GM12878 (cell line): Measurements from ENCODE around the gene ZNF407. TPM values are rescaled to one million over a fixed set of nuclear protein-coding genes. Genes with fewer than 3 reads are reported as not detected.

Experiments used
- ATAC-seq: fragments of 200-7000 bp; cut with Tn5 transposase; 3 replicates; pipeline ENCODE4 v1.9.1; 2020; ENCODE audit warnings: mild to moderate bottlenecking, moderate library complexity
- BruUV-seq: library from RNA; stranded (reverse); fragments of 400-500 nt; replicated peaks from 2 replicates; lab custom pipeline; 2021; lab: Mats Ljungman, UMichigan
- CTCF ChIA-PET: fragments of 300-600 bp; sonication (Branson Sonifier 250); formaldehyde crosslinking; extraction: SDS; loops from one replicate; lab custom pipeline; 2021; ENCODE audit warnings: inconsistent platforms; lab: Yijun Ruan, JAX
- POLR2A ChIA-PET: fragments of 350-600 bp; formaldehyde crosslinking; extraction: SDS; loops from one replicate; lab custom pipeline; 2021; ENCODE audit warnings: inconsistent platforms; lab: Charles Lee
- RAD21 ChIA-PET: fragments of 300-600 bp; sonication (Branson Sonifier 250); formaldehyde crosslinking; loops from one replicate; lab custom pipeline; 2023; ENCODE audit warnings: antibody characterized with exemption; ENCODE audit not compliant: unreplicated experiment; lab: Charles Lee
- SMC1A ChIA-PET: fragments of 300-600 bp; sonication (Branson Sonifier 250); formaldehyde crosslinking; loops from one replicate; lab custom pipeline; 2023; ENCODE audit not compliant: unreplicated experiment, uncharacterized antibody; lab: Charles Lee
- DNase-seq: peaks from one replicate; pipeline ENCODE4 v3.0.0-alpha.2; 2011; ENCODE audit warnings: low read depth, low spot score
- FAIRE-seq: peaks from 3 replicates; lab custom pipeline; 2011; peaks lifted over from hg19 to GRCh38; lab: Jason Lieb, UNC
- H2AFZ ChIP-seq: 2 replicates; pipeline ENCODE4 v1.6.0; 2011; ENCODE audit warnings: low read depth, low read length, control low read depth; ENCODE audit not compliant: control insufficient read depth
- H3K27ac ChIP-seq: 2 replicates; pipeline ENCODE4 v1.5.1; 2011; ENCODE audit warnings: control low read depth; ENCODE audit not compliant: control insufficient read depth, insufficient read depth
- H3K27me3 ChIP-seq, 2 experiments: replicated peaks in 1 of 2; 2 replicates each; pipeline versions ENCODE4 v1.6.0 to v1.6.1; 2011; ENCODE audit warnings: low read length in 1 of 2; ENCODE audit not compliant: control insufficient read depth in 2 of 2, insufficient read depth in 2 of 2
- H3K36me3 ChIP-seq, 2 experiments: 2 replicates each; pipeline ENCODE4 v1.5.1; 2011; ENCODE audit warnings: low read length in 1 of 2; ENCODE audit not compliant: control insufficient read depth in 2 of 2, insufficient read depth in 2 of 2
- H3K4me1 ChIP-seq: 2 replicates; pipeline ENCODE4 v1.6.1; 2011; ENCODE audit warnings: mild to moderate bottlenecking, low read length, moderate library complexity, mixed read lengths; ENCODE audit not compliant: control insufficient read depth, insufficient read depth
- H3K4me2 ChIP-seq: 2 replicates; pipeline ENCODE4 v1.6.0; 2011; ENCODE audit warnings: control low read depth; ENCODE audit not compliant: control insufficient read depth, insufficient read depth
- H3K4me3 ChIP-seq: fragments of 200-600 bp; sonication (generic); 2 replicates; pipeline ENCODE4 v1.5.1; 2016
- H3K79me2 ChIP-seq: 2 replicates; pipeline ENCODE4 v1.6.0; 2011; ENCODE audit warnings: low read length; ENCODE audit not compliant: control insufficient read depth, insufficient read depth
- H3K9ac ChIP-seq: 2 replicates; pipeline ENCODE4 v1.8.0; 2011; ENCODE audit warnings: low read length, control low read depth, mixed read lengths; ENCODE audit not compliant: control insufficient read depth, insufficient read depth
- H3K9me3 ChIP-seq: replicated peaks from 3 replicates; pipeline ENCODE4 v1.5.1; 2011; ENCODE audit warnings: mild to moderate bottlenecking, low read length; ENCODE audit not compliant: control insufficient read depth, insufficient read depth
- H4K20me1 ChIP-seq: 2 replicates; pipeline ENCODE4 v1.6.0; 2011; ENCODE audit not compliant: control insufficient read depth, insufficient read depth
- CBFB ChIP-seq: IDR thresholded peaks from 2 replicates; pipeline ENCODE4 v1.6.1; 2016; ENCODE audit warnings: antibody characterized with exemption, low read depth
- EED ChIP-seq: sonication (generic); IDR thresholded peaks from 2 replicates; pipeline ENCODE4 v1.6.1; 2016; ENCODE audit warnings: antibody characterized with exemption, low read depth
- HDAC2 ChIP-seq: fragments of 200-600 bp; sonication (generic); IDR thresholded peaks from 2 replicates; pipeline ENCODE4 v1.6.1; 2017
- JUND ChIP-seq: IDR thresholded peaks from 2 replicates; pipeline ENCODE4 v1.6.1; 2012; ENCODE audit warnings: low read depth, mild to moderate bottlenecking, low read length, improper control_type of control experiment, moderate library complexity
- MYB ChIP-seq: fragments of 150-350 bp; IDR thresholded peaks from 2 replicates; pipeline ENCODE4 v1.6.1; 2014; ENCODE audit warnings: mild to moderate bottlenecking, low read depth, low read length, borderline replicate concordance
- PBX3 ChIP-seq: IDR thresholded peaks from 2 replicates; pipeline ENCODE4 v1.6.1; 2011; ENCODE audit warnings: mild to moderate bottlenecking, low read depth, low read length, moderate library complexity; ENCODE audit not compliant: insufficient replicate concordance
- POLR2AphosphoS5 ChIP-seq: IDR thresholded peaks from 2 replicates; pipeline ENCODE4 v1.6.1; 2011; ENCODE audit warnings: mild to moderate bottlenecking, low read length, inconsistent platforms
- RAD51 ChIP-seq: fragments of 450-650 bp; IDR thresholded peaks from 2 replicates; pipeline ENCODE4 v1.6.1; 2016; ENCODE audit warnings: moderate library complexity, mild to moderate bottlenecking, inconsistent platforms
- SP1 ChIP-seq: IDR thresholded peaks from one replicate; pipeline ENCODE4 v1.6.1; 2011; ENCODE audit warnings: low read depth, low read length
- SUPT20H ChIP-seq: IDR thresholded peaks from 2 replicates; pipeline ENCODE4 v1.6.1; 2011; ENCODE audit warnings: low read depth, mild to moderate bottlenecking, low read length, moderate library complexity, borderline replicate concordance; ENCODE audit not compliant: control insufficient read depth
- ZBTB33 ChIP-seq: fragments of 450-650 bp; IDR thresholded peaks from 2 replicates; pipeline ENCODE4 v1.6.1; 2017; ENCODE audit warnings: mild to moderate bottlenecking
- WGBS: methylation state at CpG from one replicate; pipeline ENCODE4 v1.1.6; 2016; ENCODE audit warnings: low lambda C conversion rate; ENCODE audit not compliant: insufficient replicate concordance, insufficient coverage; ENCODE audit errors: missing lambda C conversion rate; 5-methylcytosine and 5-hydroxymethylcytosine counted together
- in situ Hi-C: fragments of 300-500 bp; cut with MboI; formaldehyde crosslinking; loops from 9 replicates; pipeline ENCODE4 v1.14.3; 2018; ENCODE audit warnings: mixed read lengths
- intact Hi-C: fragments of 100-400 bp; cut with micrococcal nuclease; formaldehyde crosslinking; loops from one replicate; pipeline ENCODE4 v1.14.2; 2022; ENCODE audit not compliant: unreplicated experiment
- polyA plus RNA-seq, 11 experiments: library from polyadenylated mRNA; depleted of rRNA in 4 of 11; unstranded in 6 of 11; stranded (reverse) in 5 of 11; fragments of >200 nt; fragmentation: Nextera tagmentation in 4 of 11; fragmentation: Illumina TruSeq in 1 of 11; extraction: Ambion mirVana in 4 of 11; extraction: Trizol in 1 of 11; gene quantifications; 1 replicate in 1 of 11; 2 replicates in 10 of 11; pipeline versions ENCODE4 v1.2.1 to v1.2.3, GENCODE V29; 2011 to 2016; ENCODE audit warnings: inconsistent platforms in 2 of 11, missing spikeins in 2 of 11, low read depth in 1 of 11
- total RNA-seq, 4 experiments: library from RNA; depleted of rRNA in 3 of 4; stranded (reverse); fragments of >200 nt in 3 of 4; fragmentation: Illumina TruSeq in 1 of 4; extraction: Trizol in 1 of 4; gene quantifications; 2 replicates each; pipeline versions ENCODE4 v1.2.1 to v1.2.3, GENCODE V29; 2013 to 2021
- TF ChIP-seq, protein P1 (sequence below): fragments of 450-650 bp; IDR thresholded peaks from 2 replicates; pipeline ENCODE4 v1.6.1; 2017; ENCODE audit warnings: low read depth, mild to moderate bottlenecking, moderate library complexity
- TF ChIP-seq, protein P2 (sequence below): IDR thresholded peaks from 2 replicates; pipeline ENCODE4 v1.6.1; 2012; ENCODE audit warnings: low read depth, low read length, improper control_type of control experiment

The ZNF407 gene
- total and polyA plus RNA-seq, 10 of the 15 experiments (the other 5 are each of a cell fraction or from before 2014, with no cell fraction given): 0.69 to 11.6 (median 5.3) TPM

DNA sequence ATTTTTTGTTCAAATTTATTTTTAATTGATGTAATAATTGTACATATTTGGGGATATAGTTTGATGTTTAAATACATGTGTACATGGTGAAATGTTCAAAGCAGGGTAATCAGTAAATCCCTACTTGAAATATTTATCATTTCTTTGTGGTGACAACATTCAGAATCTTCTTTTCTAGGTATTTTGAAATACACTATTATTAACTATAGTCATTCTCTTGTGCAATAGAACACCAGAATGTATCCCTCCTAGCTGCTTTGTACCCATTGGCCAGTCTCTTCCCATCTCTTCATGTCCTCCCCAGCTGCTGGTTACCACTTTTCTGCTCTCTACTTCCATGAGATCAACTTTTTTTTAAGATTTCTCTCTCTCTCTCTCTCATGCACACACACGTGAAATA is 126.5 kb downstream of the ZNF407 start:
- Histone ChIP-seq H3K27ac (no peak overlapping the region), H2AFZ (no peak overlapping the region), H4K20me1 (no peaks in the 10 kb centered on the region), H3K9me3 (no peaks in the 10 kb centered on the region), H3K79me2 (no peaks in the 10 kb centered on the region), H3K4me3 (no peak overlapping the region), H3K4me2 (no peak overlapping the region), H3K36me3 (peaks cover 0 to 6% of the 10 kb centered on the region in 2 experiments; a peak in 1 of 4 replicates), H3K4me1 (no peaks in the 10 kb centered on the region), H3K27me3 (no peaks in the 10 kb centered on the region), H3K9ac (no peak overlapping the region)
- intact Hi-C loops: no loop called here
- TF ChIP-seq HDAC2: no peak
- no peak for TF ChIP-seq RAD51
- no peak for TF ChIP-seq JUND
- TF ChIP-seq, protein P1, sequence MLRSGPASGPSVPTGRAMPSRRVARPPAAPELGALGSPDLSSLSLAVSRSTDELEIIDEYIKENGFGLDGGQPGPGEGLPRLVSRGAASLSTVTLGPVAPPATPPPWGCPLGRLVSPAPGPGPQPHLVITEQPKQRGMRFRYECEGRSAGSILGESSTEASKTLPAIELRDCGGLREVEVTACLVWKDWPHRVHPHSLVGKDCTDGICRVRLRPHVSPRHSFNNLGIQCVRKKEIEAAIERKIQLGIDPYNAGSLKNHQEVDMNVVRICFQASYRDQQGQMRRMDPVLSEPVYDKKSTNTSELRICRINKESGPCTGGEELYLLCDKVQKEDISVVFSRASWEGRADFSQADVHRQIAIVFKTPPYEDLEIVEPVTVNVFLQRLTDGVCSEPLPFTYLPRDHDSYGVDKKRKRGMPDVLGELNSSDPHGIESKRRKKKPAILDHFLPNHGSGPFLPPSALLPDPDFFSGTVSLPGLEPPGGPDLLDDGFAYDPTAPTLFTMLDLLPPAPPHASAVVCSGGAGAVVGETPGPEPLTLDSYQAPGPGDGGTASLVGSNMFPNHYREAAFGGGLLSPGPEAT: no peak
- in situ Hi-C loops: no loop called here
- ATAC-seq (no peak), FAIRE-seq (no peak), DNase-seq (no peak)
- RAD21 ChIA-PET: interaction anchor here (0.5 kb wide), 1 partner anchor 761 kb away, joined by 3 read pairs; no protein-coding TSS in a partner anchor
- no TSS peak for BruUV-seq
- CTCF ChIA-PET: interaction anchor here (1.8 to 1.9 kb wide), 2 partner anchors 24 to 239 kb away, joined by 3 to 7 read pairs; no protein-coding TSS in a partner anchor
- POLR2A ChIA-PET: no interaction called here
- WGBS: 45% methylated on average over 1 of the region's 1 CpG
- SMC1A ChIA-PET: interaction anchor here (0.8 to 1.3 kb wide), 2 partner anchors 12 to 13 kb away, joined by 4 to 5 read pairs; no protein-coding TSS in a partner anchor

GRCh38 chr18:74725690-74726089 is 128.0 kb downstream of the ZNF407 start:
- 81% methylated on average over 3 of the region's 3 CpGs for WGBS
- H3K36me3 ChIP-seq: peaks cover 0 to 6% of the 10 kb centered on the region in 2 experiments; a peak in 1 of 4 replicates
- DNase-seq (no peak), FAIRE-seq (no peak), ATAC-seq (no peak)
- H2AFZ ChIP-seq: no peak overlapping the region
- no peaks in the 10 kb centered on the region for H3K79me2 ChIP-seq
- intact Hi-C loops (no loop called here), in situ Hi-C loops (no loop called here)
- H3K4me1 ChIP-seq: no peaks in the 10 kb centered on the region
- BruUV-seq: no TSS peak
- ChIA-PET RAD21 (no interaction called here), CTCF (interaction anchor here (1.5 kb wide), 1 partner anchor 11 kb away, joined by 5 read pairs; no protein-coding TSS in a partner anchor), POLR2A (no interaction called here), SMC1A (interaction anchor here (1.0 kb wide), 1 partner anchor 12 kb away, joined by 3 read pairs; no protein-coding TSS in a partner anchor)
- H3K9ac ChIP-seq: no peak overlapping the region
- no peak overlapping the region for H3K4me3 ChIP-seq
- H3K4me2 ChIP-seq: no peak overlapping the region
- H3K9me3 ChIP-seq: no peaks in the 10 kb centered on the region
- no peak overlapping the region for H3K27ac ChIP-seq
- H4K20me1 ChIP-seq: no peaks in the 10 kb centered on the region
- no peaks in the 10 kb centered on the region for H3K27me3 ChIP-seq
- TF ChIP-seq MYB: no peak
- no peak for TF ChIP-seq SUPT20H
- no peak for TF ChIP-seq PBX3
- TF ChIP-seq, protein P2, sequence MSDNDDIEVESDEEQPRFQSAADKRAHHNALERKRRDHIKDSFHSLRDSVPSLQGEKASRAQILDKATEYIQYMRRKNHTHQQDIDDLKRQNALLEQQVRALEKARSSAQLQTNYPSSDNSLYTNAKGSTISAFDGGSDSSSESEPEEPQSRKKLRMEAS: no peak
- no peak for TF ChIP-seq CBFB
- no peak for TF ChIP-seq EED
- no peak for TF ChIP-seq SP1
- no peak for TF ChIP-seq ZBTB33
- no peak for TF ChIP-seq POLR2AphosphoS5
